Osteocyte (in vitro differentiated cells): ENCODE measurements around the gene LTC4S. TPM values are rescaled to one million over a fixed set of nuclear protein-coding genes. Genes with fewer than 3 reads are reported as not detected.

ENCODE experiments used
- DNase-seq: peaks from one replicate; pipeline ENCODE4 v3.0.0; 2021; ENCODE audit warnings: mixed read lengths; ENCODE audit not compliant: unreplicated experiment; ENCODE audit errors: extremely low spot score
- H3K27ac Mint-ChIP-seq: one replicate; pipeline ENCODE4 v1.8.0; 2021; ENCODE audit warnings: mild to moderate bottlenecking, mixed read lengths; ENCODE audit not compliant: unreplicated experiment
- H3K27me3 Mint-ChIP-seq: one replicate; pipeline ENCODE4 v1.8.0; 2021; ENCODE audit warnings: mixed read lengths; ENCODE audit not compliant: unreplicated experiment
- H3K36me3 Mint-ChIP-seq: one replicate; pipeline ENCODE4 v1.8.0; 2021; ENCODE audit warnings: mixed read lengths; ENCODE audit not compliant: unreplicated experiment
- H3K4me1 Mint-ChIP-seq: one replicate; pipeline ENCODE4 v1.8.0; 2021; ENCODE audit warnings: mixed read lengths; ENCODE audit not compliant: unreplicated experiment
- H3K4me3 Mint-ChIP-seq: one replicate; pipeline ENCODE4 v1.8.0; 2021; ENCODE audit warnings: mild to moderate bottlenecking, moderate library complexity, mixed read lengths; ENCODE audit not compliant: unreplicated experiment
- H3K9me3 Mint-ChIP-seq: one replicate; pipeline ENCODE4 v1.8.0; 2021; ENCODE audit warnings: mixed read lengths; ENCODE audit not compliant: unreplicated experiment
- CTCF ChIP-seq: fragments of 200-600 bp; sonication (generic); IDR thresholded peaks from 2 replicates; pipeline ENCODE4 v1.5.0; 2021; ENCODE audit warnings: antibody characterized with exemption, mild to moderate bottlenecking, moderate library complexity
- total RNA-seq: library from RNA; stranded (reverse); gene quantifications from 2 replicates; pipeline ENCODE4 v1.2.1, GENCODE V29; 2021

Gene LTC4S
- total RNA-seq, 1 donor from 2014 or later: 2.4 TPM

- H3K27ac Mint-ChIP-seq: no peak overlapping the region
Measured at GRCh38 chr5:179771311-179771895, 22.4 kb upstream of the LTC4S start.

GRCh38 chr5:179772351-179772750, 21.4 kb upstream of the LTC4S start:
- no peak overlapping the region for H3K27ac Mint-ChIP-seq
- peaks cover 7% of the 10 kb centered on the region for H3K4me1 Mint-ChIP-seq
- no peak for TF ChIP-seq CTCF
- peaks cover 48% of the 10 kb centered on the region for H3K36me3 Mint-ChIP-seq
- DNase-seq: no peak
- no peaks in the 10 kb centered on the region for H3K9me3 Mint-ChIP-seq
- H3K27me3 Mint-ChIP-seq: no peaks in the 10 kb centered on the region
- H3K4me3 Mint-ChIP-seq: no peak overlapping the region

More at GRCh38 chr5:179771311-179771895, 22.4 kb upstream of the LTC4S start:
- Mint-ChIP-seq H3K4me3 (no peak overlapping the region), H3K36me3 (peaks cover 45% of the 10 kb centered on the region), H3K27me3 (no peaks in the 10 kb centered on the region), H3K9me3 (no peaks in the 10 kb centered on the region), H3K4me1 (peaks cover 16% of the 10 kb centered on the region)
- TF ChIP-seq CTCF: no peak
- no peak for DNase-seq

DNA sequence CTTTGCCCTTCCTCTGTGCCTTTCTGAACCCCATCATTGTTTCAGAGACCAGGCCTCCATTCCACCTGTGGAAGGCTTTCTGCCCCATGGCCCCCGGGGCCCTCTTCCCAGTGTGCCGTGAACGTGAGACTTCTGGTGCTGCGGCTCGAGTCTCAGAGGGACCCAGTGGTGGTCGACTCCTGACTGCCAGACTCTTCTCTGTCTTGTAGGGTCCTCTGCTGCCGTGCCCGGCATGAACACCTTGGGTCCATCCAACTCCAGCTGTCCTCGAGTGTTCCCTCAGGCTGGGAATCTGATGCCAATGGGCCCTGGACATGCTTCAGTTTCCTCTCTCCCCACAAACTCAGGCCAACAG, 20.1 kb upstream of the LTC4S start:
- peaks cover 59% of the 10 kb centered on the region for H3K36me3 Mint-ChIP-seq
- no peaks in the 10 kb centered on the region for H3K27me3 Mint-ChIP-seq
- no peak overlapping the region for H3K4me3 Mint-ChIP-seq
- no peak for DNase-seq
- H3K4me1 Mint-ChIP-seq: peaks cover 2% of the 10 kb centered on the region
- TF ChIP-seq CTCF: no peak
- H3K9me3 Mint-ChIP-seq: no peaks in the 10 kb centered on the region
- H3K27ac Mint-ChIP-seq: no peak overlapping the region

DNA sequence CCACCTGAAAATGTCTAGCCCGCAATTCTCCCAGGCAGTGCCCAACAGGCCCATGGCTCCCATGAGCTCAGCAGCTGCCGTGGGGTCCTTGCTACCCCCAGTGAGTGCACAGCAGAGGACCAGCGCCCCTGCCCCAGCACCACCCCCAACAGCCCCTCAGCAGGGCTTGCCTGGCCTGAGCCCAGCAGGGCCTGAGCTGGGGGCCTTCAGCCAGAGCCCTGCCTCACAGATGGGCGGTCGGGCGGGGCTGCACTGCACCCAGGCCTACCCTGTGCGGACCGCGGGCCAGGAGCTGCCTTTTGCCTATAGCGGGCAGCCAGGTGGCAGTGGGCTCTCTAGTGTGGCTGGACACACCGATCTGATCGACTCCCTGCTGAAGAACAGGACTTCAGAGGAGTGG, 19.3 kb upstream of the LTC4S start:
- no peak for TF ChIP-seq CTCF
- no peak for DNase-seq
- Mint-ChIP-seq H3K4me3 (no peak overlapping the region), H3K27me3 (no peaks in the 10 kb centered on the region), H3K27ac (no peak overlapping the region), H3K9me3 (no peaks in the 10 kb centered on the region), H3K36me3 (peaks cover 60% of the 10 kb centered on the region), H3K4me1 (peaks cover 2% of the 10 kb centered on the region)

DNA sequence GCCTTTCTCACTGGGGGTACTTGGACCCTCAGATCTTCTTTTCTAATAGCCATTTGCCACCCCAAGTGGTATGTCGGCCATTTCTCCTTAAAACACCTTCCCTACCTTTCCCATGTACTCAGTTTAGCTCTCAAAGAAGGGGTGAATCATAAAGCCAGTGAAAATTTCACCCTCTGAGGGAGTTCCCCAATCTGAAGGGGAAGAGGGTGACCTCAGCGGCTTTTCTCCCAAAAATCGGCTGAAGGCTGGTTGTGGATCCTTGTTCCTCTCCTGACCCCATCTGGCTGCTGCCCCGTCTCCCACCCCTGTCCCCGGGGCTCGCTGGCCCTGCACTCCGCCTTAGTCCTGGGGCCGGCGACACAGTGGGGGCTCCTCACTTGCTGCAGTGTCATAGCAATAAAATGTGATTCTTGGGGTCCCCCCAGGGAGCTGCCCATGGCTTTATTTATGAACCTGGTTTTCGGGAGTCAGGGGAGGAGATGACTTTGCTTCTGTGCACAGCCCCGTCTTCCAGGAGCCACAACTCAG, 17.3 kb upstream of the LTC4S start:
- Mint-ChIP-seq H3K27ac (no peak overlapping the region), H3K36me3 (peaks cover 49% of the 10 kb centered on the region), H3K4me3 (no peak overlapping the region), H3K27me3 (no peaks in the 10 kb centered on the region), H3K4me1 (no peaks in the 10 kb centered on the region), H3K9me3 (no peaks in the 10 kb centered on the region)
- no peak for DNase-seq
- TF ChIP-seq CTCF: no peak
